ENCODE results near the gene TAS1R3. TPM values are rescaled to one million over a fixed set of nuclear protein-coding genes. Genes with fewer than 3 reads are reported as not detected.
"Not testable (repeated sequence)": the region's sequence is repeated elsewhere in the genome, so short reads cannot be mapped to it uniquely, and the experiment has no call there.

TAS1R3 gene
- polyA plus RNA-seq, 12 donors, result 1.0 to 4.6 (median 2.1) TPM; not detected in 2

DNA sequence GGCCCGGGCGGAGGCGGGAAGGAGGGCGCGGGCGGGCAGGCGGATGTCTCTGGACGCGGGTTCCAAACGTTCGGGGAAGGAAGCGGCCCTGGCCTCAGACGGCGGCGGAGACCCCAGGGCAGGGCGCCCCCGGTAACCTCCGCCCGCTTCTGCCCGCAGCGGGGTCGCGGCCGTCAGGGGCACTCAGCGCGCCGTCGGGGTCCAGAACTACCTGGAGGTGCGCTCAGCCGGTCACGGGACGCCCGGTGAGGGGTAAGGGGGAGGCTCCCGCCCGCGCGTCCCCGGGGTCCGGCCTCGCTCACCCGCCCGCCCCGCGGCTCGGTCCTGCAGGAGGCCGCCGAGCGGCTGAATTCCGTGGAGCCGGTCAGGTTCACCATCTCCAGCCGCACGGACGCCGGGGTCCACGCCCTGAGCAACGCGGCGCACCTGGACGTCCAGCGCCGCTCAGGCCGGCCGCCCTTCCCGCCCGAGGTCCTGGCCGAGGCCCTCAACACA lies 22.3 kb upstream of the TAS1R3 start:
- no peak for DNase-seq

DNA sequence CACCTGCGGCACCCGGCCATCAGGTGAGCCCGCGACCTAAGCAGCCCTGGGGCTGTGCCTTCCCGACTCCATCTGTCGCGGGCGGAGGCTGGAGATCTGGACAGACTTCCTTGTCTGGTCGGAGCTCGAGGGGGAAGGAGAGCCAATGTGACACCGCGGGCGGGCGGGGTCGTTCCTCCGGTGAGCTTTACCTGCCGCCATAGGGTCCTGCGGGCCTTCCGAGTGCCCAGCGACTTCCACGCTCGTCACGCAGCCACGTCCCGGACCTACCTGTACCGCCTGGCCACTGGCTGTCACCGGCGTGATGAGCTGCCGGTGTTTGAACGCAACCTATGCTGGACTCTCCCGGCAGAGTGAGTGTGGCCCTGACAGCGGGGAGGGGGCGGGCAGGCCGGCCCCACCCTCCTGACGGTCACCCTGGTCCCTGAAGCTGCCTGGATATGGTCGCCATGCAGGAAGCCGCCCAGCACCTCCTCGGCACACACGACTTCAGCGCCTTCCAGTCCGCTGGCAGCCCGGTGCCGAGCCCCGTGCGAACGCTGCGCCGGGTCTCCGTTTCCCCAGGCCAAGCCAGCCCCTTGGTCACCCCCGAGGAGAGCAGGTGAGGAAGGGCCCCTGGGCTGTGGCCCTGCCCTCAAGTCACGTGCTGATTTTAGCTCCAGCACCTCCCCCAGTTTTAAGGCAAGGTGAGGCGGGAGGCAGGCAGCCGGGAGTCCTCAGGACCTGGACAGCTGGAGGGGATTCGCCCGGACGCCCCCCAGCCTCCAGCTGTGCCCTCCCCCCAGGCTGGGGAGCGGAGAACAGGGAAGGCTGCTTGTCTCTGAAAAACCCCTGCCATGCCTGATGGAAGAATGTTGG lies 21.6 kb upstream of the TAS1R3 start:
- no peak for DNase-seq

- DNase-seq, result no peak
Observed at GRCh38 chr1:1310109-1310385, 21.0 kb upstream of the TAS1R3 start.

DNA sequence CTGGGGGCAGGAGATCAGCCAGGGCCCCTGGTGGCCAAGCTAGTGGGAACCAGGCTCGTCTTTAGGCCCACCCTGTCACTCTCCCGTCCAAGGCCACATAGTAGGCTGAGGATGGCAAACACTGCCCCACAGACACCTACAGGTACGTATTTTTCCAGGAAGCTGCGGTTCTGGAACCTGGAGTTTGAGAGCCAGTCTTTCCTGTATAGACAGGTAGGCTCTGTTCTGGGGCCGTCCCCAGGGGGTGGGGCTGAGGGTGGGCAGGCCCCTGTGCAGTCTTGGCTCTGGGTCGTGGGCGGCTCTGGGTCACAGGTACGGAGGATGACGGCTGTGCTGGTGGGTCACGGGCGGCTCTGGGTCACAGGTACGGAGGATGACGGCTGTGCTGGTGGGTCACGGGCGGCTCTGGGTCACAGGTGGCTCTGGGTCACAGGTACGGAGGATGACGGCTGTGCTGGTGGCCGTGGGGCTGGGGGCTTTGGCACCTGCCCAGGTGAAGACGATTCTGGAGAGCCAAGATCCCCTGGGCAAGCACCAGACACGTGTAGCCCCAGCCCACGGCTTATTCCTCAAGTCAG lies 20.5 kb upstream of the TAS1R3 start:
- DNase-seq, result no peak

DNA sequence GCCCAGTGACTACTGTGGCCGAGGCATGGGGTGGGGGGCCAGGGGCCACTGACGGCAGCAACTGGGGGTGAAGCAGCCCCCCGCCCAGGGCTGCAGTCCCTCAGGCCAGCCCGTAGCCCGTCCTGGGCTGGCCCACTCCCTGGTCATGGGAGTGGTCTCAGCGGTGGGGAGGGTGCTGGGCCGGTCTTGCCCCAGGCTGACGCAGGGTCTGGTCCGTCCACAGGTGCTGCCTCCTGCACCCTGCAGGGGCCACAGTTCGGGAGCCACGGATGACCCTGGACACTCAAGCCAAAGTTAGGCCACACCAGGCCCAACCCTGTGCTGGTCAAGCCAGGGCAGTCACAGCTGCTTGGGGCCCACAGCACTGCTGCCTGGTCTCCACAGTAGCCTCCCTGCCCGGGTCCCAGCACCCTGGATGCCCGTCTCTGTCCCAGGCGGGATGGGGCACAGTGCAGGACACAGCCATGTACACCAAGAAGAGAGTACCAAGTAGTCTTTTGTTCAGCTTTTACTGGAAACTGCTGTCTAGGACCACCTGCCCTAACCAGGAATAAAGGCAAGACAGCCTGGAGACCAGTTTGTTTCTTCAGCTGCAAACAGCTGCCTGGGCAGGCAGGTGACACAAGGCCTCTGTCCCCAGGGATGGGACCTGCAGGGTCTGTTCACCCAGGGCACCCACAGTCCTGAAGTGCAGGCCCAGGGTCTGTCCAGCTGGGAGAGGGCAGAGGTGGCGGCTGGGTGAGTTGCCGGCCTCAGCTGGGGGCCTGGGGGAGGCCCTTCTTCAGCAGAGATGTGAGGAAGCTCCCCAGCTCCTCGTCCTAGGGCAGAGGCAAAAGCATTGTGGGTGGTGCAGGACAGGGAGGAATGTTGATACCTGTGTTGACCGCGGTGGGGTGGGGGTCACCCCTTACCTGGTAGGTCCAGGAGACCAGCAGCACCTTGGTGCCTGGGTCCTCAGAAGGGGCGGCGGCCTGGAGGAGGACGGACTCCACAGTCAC lies 19.7 kb upstream of the TAS1R3 start:
- no peak for DNase-seq

GRCh38 chr1:1312450-1313314 lies 18.4 kb upstream of the TAS1R3 start:
- no peak for DNase-seq

DNA sequence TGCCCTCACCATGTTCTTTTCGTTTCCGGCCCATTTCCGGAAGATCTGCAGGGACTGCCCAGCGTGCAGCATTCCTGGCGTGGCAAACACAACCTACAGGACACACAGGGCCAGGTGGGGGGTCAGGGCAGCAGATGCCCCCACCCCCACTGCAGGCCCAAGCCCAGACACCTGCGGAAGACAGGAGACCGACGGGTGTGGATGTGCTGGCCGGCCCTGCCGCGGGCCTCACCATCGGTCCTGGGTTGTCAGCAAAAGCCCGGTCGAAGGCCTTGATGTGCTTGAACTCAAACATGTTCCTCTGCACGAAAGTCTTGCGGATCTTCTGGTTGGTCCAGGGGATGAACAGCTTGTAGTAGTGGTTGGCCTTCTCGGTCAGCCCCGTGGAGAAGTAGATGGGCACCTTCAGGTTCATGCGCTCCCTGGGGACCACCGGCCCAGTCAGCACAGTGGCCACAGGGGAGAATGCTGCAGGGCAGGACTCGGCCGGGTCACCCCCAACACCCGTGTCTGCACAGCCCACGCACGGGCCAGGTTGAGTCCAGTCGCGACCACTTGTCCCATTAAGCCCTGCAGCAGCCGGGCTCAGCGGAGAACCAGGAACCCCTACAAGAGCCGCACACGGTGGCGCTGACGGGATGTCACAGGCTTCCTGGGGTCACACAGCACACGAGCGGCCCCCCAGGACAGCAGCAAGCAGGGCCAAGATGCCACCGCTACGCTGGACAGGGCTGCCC lies 17.4 kb upstream of the TAS1R3 start:
- DNase-seq, result no peak

- DNase-seq, result no peak
Observed at GRCh38 chr1:1314237-1314586, 16.9 kb upstream of the TAS1R3 start.

DNA sequence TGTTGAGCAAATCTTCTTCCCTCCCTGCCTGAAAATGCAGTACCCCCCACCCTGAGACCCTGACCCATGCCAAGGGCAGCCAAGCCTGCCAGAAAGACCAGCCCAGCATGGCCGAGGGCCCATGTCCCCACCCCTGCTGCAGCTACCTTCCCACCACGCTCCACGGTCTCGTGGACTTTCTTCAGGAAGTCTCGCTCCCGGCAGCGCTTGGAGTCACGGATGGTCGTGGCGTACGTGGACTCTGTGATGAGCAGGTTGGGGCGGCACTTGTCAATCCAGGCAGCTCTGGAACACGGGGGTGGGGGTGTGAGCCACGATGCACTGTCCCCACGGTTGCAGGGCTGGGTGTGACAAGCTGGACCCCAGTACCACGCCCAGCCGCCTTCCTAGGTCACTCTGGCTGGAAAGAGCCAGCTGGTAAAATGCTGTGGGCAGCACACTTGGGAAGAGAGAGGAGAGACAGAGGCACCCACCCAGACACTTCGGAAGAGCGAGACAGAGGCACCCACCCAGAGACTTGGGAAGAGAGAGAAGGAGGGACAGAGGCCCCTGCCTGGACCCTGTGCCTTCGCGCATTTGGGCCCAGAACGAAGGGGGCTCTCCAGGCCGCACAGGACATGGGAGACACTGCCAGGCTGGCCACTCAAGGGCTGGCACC lies 16.3 kb upstream of the TAS1R3 start:
- no peak for DNase-seq

DNA sequence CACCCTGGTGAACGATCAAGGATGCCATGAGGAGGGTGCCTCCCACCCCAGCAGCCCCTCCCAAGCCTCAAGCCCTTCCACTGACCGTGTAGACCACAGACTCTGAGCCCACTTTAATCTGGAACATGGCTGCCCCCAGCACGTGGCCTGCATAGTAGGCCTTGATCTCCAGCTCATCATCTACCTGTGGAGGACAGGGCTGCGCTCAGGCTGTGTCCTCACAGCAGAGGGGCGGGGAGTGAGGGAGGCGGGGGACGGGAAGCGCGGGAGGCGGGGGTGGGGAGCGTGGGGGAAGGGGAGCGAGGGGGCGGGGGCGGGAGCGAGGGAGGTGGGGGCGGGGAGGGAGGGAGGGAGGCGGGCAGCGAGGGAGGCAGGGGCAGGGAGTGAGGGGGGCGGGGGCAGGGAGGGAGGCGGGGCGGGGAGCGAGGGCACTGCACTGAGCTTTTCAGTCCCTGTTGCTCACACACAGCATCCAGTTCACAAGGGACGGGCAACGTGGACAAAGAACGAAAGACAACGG lies 15.6 kb upstream of the TAS1R3 start:
- DNase-seq, result no peak

DNA sequence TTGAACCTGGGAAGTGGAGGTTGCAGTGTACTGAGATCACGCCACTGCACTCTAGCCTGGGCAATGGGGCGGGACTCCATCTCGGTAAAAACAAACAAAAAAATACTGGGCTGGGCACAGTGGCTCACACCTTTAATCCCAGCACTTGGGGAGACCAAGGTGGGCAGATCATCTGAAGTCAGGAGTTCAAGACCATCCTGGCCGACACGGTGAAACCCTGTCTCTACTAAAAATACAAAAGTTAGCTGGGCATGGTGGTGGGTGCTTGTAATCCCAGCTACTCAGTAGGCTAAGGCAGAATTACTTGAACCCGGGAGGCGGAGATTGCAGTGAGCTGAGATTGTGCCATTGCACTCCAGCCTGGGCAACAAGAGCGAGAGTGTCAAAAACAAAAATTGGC lies 14.9 kb upstream of the TAS1R3 start:
- not testable (repeated sequence) for DNase-seq

- no peak for DNase-seq
Observed at GRCh38 chr1:1317420-1317819, 13.7 kb upstream of the TAS1R3 start.

GRCh38 chr1:1318131-1318652 lies 12.9 kb upstream of the TAS1R3 start:
- peak; percentile 62 for DNase-seq

DNA sequence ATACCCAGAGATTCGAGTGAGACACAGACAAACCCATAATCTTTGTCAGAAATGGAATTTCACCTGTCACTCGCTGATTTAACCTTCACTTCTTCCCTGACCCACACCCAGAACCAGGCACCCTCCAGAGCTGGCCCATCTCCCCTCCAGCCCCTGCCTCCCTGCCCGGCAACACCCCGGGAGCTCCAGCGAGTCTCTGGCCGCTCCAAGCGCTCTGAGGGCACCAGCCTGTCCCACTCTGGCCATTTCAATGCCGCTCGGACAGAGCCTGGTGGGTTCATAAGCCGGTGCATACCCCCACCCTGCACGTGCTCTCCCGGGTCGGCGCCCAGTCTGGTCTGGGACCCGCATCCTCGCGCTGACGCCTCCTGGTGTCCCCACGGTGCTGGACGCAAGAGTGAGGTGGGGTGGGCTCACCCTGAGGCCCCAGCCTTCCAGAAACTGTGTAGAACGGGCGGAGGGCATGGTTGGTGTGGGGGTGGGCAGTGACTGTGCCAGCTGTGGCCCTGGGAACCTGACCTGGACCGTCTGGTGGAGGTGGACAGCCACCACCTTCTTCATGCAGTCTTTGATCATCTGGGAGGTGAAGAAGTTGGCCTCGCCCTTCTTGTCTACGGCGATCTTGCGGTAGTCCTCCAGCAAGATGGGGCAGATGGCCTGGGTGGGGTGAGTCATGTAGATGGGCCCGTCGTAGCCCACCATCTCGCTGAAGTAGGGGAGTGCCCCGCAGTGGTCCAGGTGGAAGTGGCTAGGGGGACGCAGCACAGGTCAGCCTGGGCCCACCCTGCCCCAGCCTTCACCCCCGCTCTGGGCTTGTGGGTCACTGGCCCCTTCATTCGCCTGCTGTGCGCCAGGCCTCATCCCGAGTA lies 12.1 kb upstream of the TAS1R3 start:
- DNase-seq, result no peak

GRCh38 chr1:1319646-1319941 lies 11.5 kb upstream of the TAS1R3 start:
- no peak for DNase-seq

DNA sequence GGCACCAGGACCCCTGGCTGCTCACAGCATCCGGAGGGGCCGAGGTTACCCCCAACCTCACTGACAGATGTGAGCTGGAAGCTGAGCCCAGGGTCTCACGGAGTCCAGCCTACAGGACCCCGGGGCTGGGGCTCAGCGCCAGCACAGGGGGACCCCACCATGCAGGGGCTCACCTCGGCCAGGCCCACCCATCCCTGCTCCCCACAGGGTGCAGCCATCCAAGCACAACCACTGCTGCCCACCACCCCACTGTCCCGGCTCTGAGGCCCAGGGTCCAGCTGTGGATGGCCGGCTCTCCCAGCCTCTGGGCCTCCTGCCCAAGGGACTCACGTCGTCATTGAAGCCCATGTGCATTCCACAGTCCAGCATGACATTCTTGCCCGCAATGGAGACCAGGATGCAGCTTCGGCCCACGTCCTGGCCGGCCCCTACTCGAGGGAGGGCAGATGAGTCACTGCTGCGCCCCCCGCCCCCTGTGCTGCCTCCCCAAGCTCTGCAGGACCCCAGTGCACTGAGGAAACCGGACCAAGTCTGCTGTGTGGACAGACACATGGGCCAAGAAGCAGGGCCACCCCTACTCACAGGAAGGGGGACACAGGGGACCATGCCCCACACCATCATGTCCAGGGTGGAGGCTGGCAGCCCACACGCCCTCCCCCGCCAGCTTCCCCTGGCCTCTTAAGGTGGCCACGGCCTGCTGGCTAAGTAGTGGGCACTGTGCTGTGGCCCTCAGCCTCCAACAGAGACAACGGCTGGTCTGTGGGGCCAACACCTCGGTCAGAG lies 10.2 kb upstream of the TAS1R3 start:
- DNase-seq, result no peak

- DNase-seq, result no peak
Observed at GRCh38 chr1:1321477-1321876, 9.6 kb upstream of the TAS1R3 start.

DNA sequence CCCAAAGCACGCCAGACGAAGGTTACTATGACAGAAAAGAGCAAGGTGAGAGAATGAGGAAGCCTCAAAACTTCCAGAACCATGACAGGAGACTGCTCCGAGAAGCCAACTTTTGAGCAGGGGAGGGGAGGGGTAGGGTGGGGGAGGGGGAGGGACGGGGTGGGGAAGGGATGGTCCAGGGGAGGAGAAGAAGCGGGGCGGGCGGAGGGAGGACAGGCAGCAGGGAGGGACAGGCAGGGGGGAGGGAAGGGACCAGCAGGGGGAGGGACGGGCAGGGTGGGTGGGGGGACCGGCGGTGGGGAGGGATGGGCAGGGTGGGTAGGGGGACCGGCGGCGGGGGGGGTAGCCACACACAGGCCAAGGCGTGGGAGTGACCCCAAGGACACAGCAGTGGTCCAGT lies 8.7 kb upstream of the TAS1R3 start:
- DNase-seq, result no peak
